Upper lobe of left lung (tissue), 6 donors: ENCODE measurements around the gene TGFBR3. TPM values are rescaled to one million over a fixed set of nuclear protein-coding genes. Genes with fewer than 3 reads are reported as not detected.
A peak's percentile ranks its signal among the peaks of the same experiment; 100 is the strongest.

Experiments
- ATAC-seq, 2 donors: fragments of 200-7000 bp; cut with Tn5 transposase; one replicate each; pipeline ENCODE4 v1.9.1; 2022; ENCODE audit warnings: mild to moderate bottlenecking in 2 of 2, moderate library complexity in 2 of 2; ENCODE audit not compliant: low FRiP score in 2 of 2
- DNase-seq, 2 donors: peaks; one replicate each; pipeline ENCODE4 v3.0.0-alpha.2; 2019 to 2020
- H3K27ac ChIP-seq, 4 donors: fragments of 200-600 bp; sonication (generic); one replicate each; pipeline ENCODE4 v1.5.1; 2016 to 2019
- H3K27me3 ChIP-seq, 4 donors: fragments of 200-600 bp; sonication (generic); one replicate each; pipeline ENCODE4 v1.5.1; 2017 to 2019
- H3K36me3 ChIP-seq, 4 donors: fragments of 200-600 bp; sonication (generic); one replicate each; pipeline ENCODE4 v1.5.1; 2016 to 2019
- H3K4me1 ChIP-seq, 4 donors: fragments of 200-600 bp; sonication (generic); one replicate each; pipeline ENCODE4 v1.5.1; 2018 to 2019
- H3K4me3 ChIP-seq, 4 donors: fragments of 200-600 bp; sonication (generic); one replicate each; pipeline ENCODE4 v1.5.1; 2017 to 2019; ENCODE audit warnings: mild to moderate bottlenecking in 2 of 4, moderate library complexity in 1 of 4
- H3K9me3 ChIP-seq, 4 donors: fragments of 200-600 bp; sonication (generic); one replicate each; pipeline ENCODE4 v1.5.1; 2018 to 2019
- CTCF ChIP-seq, 6 experiments: fragments of 450-650 bp in 4 of 6; fragments of 200-600 bp in 2 of 6; sonication (generic) in 2 of 6; IDR thresholded peaks; one replicate each; pipeline ENCODE4 v1.5.1; 2016 to 2019; ENCODE audit warnings: antibody characterized with exemption in 6 of 6
- EP300 ChIP-seq, 4 donors: sonication (generic); formaldehyde crosslinking; IDR thresholded peaks; one replicate each; pipeline ENCODE4 v1.5.1; 2017; ENCODE audit warnings: antibody characterized with exemption in 4 of 4, control low read depth in 2 of 4
- POLR2A ChIP-seq, 4 donors: fragments of 450-650 bp; IDR thresholded peaks; one replicate each; pipeline ENCODE4 v1.5.1; 2016 to 2017; ENCODE audit warnings: antibody characterized with exemption in 4 of 4, mild to moderate bottlenecking in 2 of 4
- POLR2AphosphoS5 ChIP-seq, 2 donors: sonication (generic); formaldehyde crosslinking; IDR thresholded peaks; one replicate each; pipeline ENCODE4 v1.5.1; 2017; ENCODE audit warnings: antibody characterized with exemption in 2 of 2
- WGBS, 2 donors: methylation state at CpG; one replicate each; pipeline ENCODE4 v1.1.5; 2017 to 2018; 5-methylcytosine and 5-hydroxymethylcytosine counted together
- total RNA-seq, 6 donors: library from RNA; depleted of rRNA in 4 of 6; stranded (reverse); fragments of >200 nt in 4 of 6; gene quantifications; one replicate each; pipeline versions ENCODE4 v1.1.0 to v1.2.1, GENCODE V29; 2016 to 2021
- donor health status: DM: no; HTN: no; CAD: no; lungs with moderate emphysema.
- donor health status: DM: no; HTN: yes; CAD: no; lungs with severe emphysema.

Gene TGFBR3
- total RNA-seq, 6 donors from 2014 or later: 33.5 to 78.3 (median 57.1) TPM

- H3K4me3 ChIP-seq: no peak overlapping the region
- H3K27me3 ChIP-seq: no peaks in the 10 kb centered on the region
- 83 to 89% methylated on average over 10 of the region's 10 CpGs for WGBS, 2 donors
- no peak for TF ChIP-seq POLR2AphosphoS5 (IDR thresholded peaks at IDR 0.05)
- no peak for TF ChIP-seq POLR2A (IDR thresholded peaks at IDR 0.05)
- TF ChIP-seq CTCF (IDR thresholded peaks at IDR 0.05): no peak
- TF ChIP-seq EP300 (IDR thresholded peaks at IDR 0.05): no peak
- no peak for DNase-seq
- H3K27ac ChIP-seq: peak overlapping the region in 2 of 4 donors; percentile 60 to 80
- H3K4me1 ChIP-seq: peaks cover 30 to 61% (median 38%) of the 10 kb centered on the region in 4 donors
- ATAC-seq: no peak
- H3K9me3 ChIP-seq: no peaks in the 10 kb centered on the region
- H3K36me3 ChIP-seq: peaks cover 0 to 6% (median 0%) of the 10 kb centered on the region in 4 donors
Observed at GRCh38 chr1:91781901-91782622, 103.9 kb downstream of the TGFBR3 start.

GRCh38 chr1:91781371-91781825, 104.6 kb downstream of the TGFBR3 start:
- 55 to 61% methylated on average over 4 of the region's 4 CpGs for WGBS, 2 donors
- Histone ChIP-seq H3K27me3 (no peaks in the 10 kb centered on the region), H3K36me3 (peaks cover 0 to 3% (median 0%) of the 10 kb centered on the region in 4 donors), H3K9me3 (no peaks in the 10 kb centered on the region), H3K4me1 (peaks cover 30 to 61% (median 38%) of the 10 kb centered on the region in 4 donors), H3K4me3 (no peak overlapping the region), H3K27ac (peak overlapping the region in 3 of 4 donors; percentile 13 to 80 (median 60))
- TF ChIP-seq CTCF (IDR thresholded peaks at IDR 0.05) (no peak), POLR2A (IDR thresholded peaks at IDR 0.05) (no peak), POLR2AphosphoS5 (IDR thresholded peaks at IDR 0.05) (no peak), EP300 (IDR thresholded peaks at IDR 0.05) (no peak)
- DNase-seq: no peak
- ATAC-seq: no peak

GRCh38 chr1:91779548-91780021, 106.4 kb downstream of the TGFBR3 start:
- peak in 1 of 4 donors; percentile 9 for TF ChIP-seq EP300 (IDR thresholded peaks at IDR 0.05)
- TF ChIP-seq POLR2AphosphoS5 (IDR thresholded peaks at IDR 0.05): no peak
- H3K4me1 ChIP-seq: peaks cover 29 to 54% (median 33%) of the 10 kb centered on the region in 4 donors
- ATAC-seq (no peak), DNase-seq (no peak)
- no peaks in the 10 kb centered on the region for H3K9me3 ChIP-seq
- WGBS, 2 donors: 77 to 78% methylated on average over 2 of the region's 2 CpGs
- H3K36me3 ChIP-seq: no peaks in the 10 kb centered on the region
- H3K4me3 ChIP-seq: no peak overlapping the region
- no peaks in the 10 kb centered on the region for H3K27me3 ChIP-seq
- peak overlapping the region; percentile 7 to 38 (median 22) for H3K27ac ChIP-seq

- ATAC-seq: no peak
Observed at GRCh38 chr1:91778964-91779363, 107.0 kb downstream of the TGFBR3 start.

More at GRCh38 chr1:91778964-91779363, 107.0 kb downstream of the TGFBR3 start:
- DNase-seq: no peak
- 68% methylated on average over 5 of the region's 5 CpGs for WGBS, 2 donors
- Histone ChIP-seq H3K4me1 (peaks cover 23 to 47% (median 28%) of the 10 kb centered on the region in 4 donors), H3K27me3 (no peaks in the 10 kb centered on the region), H3K9me3 (no peaks in the 10 kb centered on the region), H3K27ac (peak overlapping the region; percentile 7 to 38 (median 22)), H3K4me3 (no peak overlapping the region), H3K36me3 (no peaks in the 10 kb centered on the region)
- TF ChIP-seq POLR2AphosphoS5 (IDR thresholded peaks at IDR 0.05) (no peak), POLR2A (IDR thresholded peaks at IDR 0.05) (no peak), CTCF (IDR thresholded peaks at IDR 0.05) (no peak), EP300 (IDR thresholded peaks at IDR 0.05) (no peak)
